GM13976 (cell line): ENCODE data around the gene KCNT2.

Experiments
- DNase-seq: peaks from one replicate; pipeline ENCODE4 v3.0.0; 2012; ENCODE audit warnings: low spot score
- CTCF ChIP-seq: IDR thresholded peaks from 2 replicates; pipeline ENCODE4 v1.5.1; 2012; ENCODE audit warnings: borderline replicate concordance, mild to moderate bottlenecking; ENCODE audit not compliant: insufficient read depth; ENCODE audit errors: extremely low read depth, missing control alignments, control extremely low read depth
- in situ Hi-C: fragments of 300-500 bp; cut with MboI; formaldehyde crosslinking; loops from one replicate; pipeline ENCODE4 v1.12.0; 2022; ENCODE audit warnings: low sequenced_read_pairs, mixed read lengths, inconsistent platforms; ENCODE audit not compliant: unreplicated experiment

KCNT2 gene

GRCh38 chr1:196178083-196178635 is 430.1 kb downstream of the KCNT2 start:
- TF ChIP-seq CTCF = no peak
- in situ Hi-C loops = no loop called here
- DNase-seq = no peak
